Bone marrow (tissue), 2 donors: Measurements from ENCODE around the gene DGKG.

ENCODE experiments used
- DNase-seq, 2 donors: peaks; one replicate each; lab custom pipeline; 2025; lab: John Stamatoyannopoulos, UW

The DGKG gene

DNA sequence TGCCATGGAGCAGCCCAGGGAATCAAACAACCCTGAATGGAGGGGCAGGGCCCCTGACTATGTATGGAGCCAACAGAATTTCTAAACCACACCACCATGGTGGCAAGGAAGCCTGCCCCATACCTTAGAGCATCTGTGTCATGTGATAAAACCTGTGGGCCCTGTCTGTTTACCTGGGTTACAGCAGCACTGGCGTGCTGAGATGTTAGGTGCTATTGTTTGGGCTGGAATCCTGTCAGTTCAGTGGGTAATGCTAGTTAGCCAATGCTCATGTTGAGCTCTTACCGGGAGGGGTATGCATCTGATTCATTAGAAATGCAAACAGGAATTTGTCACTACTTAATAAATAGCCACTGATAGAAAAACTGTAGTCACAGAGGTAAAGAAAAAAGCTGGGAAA is 189.7 kb downstream of the DGKG start:
- no peak for DNase-seq

DNA sequence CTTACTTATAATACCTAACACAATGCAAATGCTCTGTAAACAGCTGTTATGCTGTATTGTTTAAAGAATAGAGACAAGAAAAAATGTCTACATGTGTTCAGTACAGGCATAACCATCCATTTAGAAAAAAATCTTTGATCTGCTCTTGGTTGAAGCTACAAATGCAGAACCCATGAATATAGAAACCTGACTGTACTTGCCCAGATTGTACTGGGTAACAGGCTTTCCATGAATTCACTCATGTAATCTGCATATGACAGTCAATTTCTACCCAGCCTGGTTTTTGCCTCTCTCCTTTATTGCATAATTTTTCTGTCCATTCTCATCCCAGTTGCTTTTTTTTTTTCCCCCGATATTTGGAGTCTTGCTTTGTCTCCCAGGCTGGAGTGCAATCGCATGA is 190.5 kb downstream of the DGKG start:
- no peak for DNase-seq

GRCh38 chr3:186170516-186170915 is 191.5 kb downstream of the DGKG start:
- DNase-seq: no peak

- no peak for DNase-seq
These were observed 192.7 kb downstream of the DGKG start for GRCh38 chr3:186169379-186169778.

DNA sequence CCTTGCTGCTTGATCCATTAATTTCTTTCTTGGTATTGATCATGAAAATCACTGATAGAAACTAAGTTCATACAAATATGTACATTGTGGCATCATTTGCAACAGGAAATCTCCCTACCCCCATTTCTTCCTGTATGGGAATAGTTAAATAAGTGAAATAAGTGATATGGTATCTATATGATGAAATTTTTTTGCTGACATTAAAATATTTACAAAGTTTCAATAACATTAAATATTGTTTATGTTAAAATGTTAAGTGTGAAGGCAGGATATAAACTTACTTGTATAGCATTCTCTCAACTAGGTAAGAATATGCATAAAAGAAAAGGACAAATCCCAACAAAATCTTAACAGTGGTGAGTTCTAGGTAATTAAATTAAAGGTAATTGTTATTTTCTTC is 193.1 kb downstream of the DGKG start:
- no peak for DNase-seq

DNA sequence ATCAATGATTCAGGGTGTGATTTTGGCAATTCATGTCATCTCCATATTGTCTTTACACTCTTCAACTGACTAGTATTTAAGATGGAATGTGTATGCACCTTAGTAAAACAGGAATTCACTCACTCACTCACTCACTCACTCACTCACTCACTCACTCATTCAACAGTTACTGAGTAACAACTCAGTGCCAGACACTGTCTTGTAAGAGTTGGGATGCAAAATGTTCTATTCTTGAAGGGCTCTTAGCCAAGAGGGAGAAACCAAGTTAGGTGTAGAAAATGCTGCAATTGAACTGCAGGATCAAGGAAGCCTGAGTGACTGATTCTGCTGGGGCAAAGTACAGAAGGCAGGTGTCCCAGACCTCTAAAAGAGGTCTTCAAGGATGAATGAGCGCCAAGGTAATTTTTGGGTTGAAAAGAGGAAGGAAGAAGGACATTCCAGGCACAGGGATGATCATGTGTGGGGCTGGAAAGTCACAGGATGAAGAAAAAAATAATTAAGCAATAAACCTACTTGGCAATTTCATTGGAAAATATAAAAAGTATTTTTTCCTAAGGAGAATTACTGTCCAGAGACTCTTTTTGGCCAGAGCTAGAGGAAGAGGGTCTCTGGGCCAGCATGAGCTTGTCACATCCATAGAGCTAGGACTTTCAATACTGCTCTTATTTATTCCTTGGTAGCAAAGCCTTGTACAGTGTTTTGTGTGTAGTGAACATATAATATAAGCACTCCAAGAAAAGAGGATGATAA is 194.2 kb downstream of the DGKG start:
- no peak for DNase-seq

DNA sequence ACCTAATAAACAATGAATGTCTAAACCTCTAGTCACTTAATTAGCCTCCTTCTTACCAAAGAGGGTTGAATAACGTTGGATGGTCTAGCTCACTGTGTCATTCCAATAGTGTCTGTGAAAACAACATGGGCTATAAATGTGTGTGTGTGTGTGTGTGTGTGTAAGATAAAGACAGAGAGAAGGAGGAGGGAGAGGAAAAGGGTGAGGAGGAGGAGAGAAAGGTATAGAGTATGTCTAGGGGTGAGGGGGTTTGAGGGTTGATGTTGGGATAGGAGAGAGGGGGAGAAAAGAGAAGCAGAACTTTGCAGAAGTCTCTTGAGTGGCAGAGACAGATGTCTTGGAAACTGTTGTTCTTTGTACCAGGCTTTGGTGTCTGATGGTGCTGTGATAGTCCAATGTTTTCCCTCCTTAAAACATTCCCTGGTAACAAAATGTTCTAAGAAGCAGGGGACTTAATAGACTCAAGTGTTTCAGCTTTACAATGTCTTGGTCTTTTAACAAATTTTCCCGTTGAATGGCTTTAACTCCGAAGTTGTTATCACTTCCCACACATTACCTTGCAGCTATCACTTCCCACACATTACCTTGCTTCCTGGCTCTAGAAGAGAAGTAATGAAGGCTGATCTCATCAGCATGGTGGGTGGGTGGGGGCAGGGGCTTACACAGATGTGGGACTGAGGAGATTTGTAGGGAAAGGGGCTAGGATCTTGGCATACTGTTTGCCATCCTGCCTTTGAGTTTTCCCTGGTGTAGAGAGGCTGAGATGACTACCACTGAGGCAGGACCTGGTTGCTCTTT is 195.3 kb downstream of the DGKG start:
- DNase-seq: no peak

DNA sequence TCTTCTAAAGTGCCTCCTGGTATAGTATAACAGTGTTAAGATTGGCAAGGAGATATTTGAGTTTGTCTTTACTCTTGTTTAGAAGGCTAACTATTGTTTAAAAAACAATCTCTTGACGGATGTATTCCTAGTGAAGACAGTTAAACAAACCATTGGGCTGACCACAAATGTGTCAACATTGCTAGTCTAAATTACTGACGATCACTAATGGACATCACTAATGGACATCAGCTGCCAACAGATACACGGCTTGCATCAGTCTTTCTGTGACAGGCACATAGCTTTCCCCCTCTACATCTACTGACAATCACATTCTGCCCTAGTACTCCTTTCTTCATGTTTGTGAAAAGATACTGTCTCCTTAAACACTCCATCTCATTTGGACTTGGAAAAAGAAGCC is 196.0 kb downstream of the DGKG start:
- DNase-seq: no peak

DNA sequence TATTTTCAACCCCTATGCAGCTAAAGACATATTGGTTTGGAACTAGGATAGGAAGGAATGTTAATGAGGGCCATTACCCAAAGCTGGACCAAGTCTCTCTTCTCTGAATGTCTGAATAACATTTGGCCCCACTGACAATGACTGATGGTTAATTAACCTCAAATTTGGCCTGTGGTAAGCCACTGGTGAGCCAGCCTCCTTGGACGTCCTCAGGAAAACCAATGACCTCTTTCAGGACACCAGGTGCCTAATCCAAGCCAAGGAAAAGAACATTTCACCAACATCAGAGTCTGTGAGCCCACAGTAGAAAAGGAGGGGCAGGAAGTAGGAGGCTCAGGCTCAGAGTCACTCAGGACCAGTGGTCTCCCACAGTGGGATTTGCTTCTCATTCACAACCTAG is 196.7 kb downstream of the DGKG start:
- DNase-seq: no peak

DNA sequence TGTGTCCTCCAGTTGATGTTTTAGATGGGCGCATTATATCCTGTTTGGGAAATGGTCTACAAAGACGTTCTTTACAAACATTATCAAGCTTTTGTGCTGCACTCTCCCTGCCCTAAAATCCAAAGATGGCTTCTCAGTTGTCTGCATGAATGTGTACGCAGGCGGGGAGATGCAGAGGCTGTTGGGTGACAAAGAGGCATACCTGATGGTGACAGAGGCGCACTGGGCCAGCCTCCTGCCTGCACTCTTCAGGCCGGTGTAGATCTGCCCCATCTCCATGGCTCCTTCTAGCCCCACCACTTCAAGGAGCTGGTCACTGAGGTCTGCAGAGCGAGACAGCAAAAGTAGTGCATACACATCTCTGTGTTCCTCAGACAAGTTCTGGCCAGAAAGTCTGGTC is 197.3 kb downstream of the DGKG start:
- DNase-seq: no peak

DNA sequence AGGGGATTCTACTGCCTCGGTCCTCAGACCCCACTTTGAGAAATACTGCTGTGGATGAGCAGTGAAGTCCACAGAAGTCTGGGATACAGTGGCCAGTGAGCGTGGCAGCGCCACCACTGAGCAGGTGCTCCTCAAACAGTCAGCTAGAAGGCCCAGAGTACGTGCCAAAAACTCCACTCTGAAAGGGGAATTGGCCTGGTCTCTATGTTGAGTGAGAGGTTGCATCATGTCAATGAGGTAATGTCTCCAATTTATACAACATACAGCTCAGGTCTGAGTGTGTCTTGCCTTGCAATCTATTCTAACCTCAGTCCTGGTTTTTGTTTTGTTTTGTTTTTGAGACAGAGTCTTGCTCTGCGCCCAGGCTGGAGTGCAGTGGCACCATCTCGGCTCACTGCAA is 199.8 kb downstream of the DGKG start:
- no peak for DNase-seq

DNA sequence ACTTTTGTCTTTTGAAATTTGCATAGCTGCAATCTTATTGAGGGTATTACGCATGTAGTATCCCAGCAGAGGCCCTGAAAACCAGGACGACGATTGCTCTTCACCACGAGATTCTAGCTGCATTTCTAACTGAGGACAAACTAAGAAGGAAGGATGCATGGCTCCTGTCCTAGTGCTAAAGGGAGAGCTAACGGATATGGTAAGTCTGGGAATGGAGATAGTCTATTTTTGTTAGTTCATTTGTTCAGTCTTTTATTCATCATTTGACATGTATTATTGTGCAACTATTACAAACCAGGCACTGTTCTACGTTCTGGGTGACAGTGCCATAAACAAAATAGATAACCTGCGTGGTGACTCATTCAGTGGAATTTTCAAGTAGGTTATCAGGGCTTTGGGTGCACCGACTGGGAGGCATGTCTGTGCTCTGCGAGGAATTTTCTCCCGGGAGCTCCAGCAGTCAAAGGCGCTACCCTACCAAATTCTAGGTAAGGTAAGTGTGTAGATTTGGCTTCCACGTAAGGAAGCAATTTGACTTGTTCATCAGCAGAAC is 201.3 kb downstream of the DGKG start:
- DNase-seq: no peak

DNA sequence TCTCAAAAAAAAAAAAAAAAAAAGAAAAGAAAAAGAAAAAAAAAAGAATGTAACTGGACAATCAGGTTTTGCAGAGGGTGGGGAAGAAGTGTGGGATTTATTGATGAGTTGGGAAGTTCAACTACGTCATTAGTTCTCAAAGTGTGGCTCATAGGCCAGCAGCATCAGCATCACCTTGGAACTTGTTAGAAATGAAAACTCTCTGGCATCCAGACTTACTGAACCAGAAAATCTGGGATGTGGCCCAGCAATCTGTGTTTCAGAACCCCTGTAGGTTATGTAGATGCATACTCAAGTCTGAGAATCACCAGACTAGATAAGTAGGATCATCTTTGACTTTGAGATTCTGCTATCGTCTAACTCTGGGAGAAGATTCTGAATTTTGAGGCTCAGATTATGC is 207.4 kb downstream of the DGKG start:
- no peak for DNase-seq

- peak in 1 of 2 donors; percentile 75 for DNase-seq
These were observed 209.1 kb downstream of the DGKG start for GRCh38 chr3:186152889-186153292.

DNA sequence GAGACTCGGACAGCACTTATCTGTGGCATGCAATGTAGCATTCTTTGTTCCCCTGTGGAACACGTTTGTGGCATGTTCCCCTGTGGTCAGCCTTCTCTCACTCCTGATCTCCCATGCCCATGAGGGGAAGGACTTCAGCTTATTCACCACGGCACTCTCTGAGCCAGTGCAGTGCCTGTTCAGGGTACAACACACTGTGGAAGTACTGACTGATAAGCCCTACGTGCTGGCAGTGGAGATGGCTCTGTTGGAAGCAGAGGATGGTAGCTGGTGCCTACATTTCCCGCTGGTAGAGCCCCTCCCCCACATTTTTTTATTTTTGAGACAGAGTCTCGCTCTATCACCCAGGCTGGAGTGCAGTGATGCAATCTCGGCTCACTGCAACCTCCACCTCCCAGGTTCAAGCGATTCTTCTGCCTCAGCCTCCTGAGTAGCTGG is 209.7 kb downstream of the DGKG start:
- DNase-seq: no peak

DNA sequence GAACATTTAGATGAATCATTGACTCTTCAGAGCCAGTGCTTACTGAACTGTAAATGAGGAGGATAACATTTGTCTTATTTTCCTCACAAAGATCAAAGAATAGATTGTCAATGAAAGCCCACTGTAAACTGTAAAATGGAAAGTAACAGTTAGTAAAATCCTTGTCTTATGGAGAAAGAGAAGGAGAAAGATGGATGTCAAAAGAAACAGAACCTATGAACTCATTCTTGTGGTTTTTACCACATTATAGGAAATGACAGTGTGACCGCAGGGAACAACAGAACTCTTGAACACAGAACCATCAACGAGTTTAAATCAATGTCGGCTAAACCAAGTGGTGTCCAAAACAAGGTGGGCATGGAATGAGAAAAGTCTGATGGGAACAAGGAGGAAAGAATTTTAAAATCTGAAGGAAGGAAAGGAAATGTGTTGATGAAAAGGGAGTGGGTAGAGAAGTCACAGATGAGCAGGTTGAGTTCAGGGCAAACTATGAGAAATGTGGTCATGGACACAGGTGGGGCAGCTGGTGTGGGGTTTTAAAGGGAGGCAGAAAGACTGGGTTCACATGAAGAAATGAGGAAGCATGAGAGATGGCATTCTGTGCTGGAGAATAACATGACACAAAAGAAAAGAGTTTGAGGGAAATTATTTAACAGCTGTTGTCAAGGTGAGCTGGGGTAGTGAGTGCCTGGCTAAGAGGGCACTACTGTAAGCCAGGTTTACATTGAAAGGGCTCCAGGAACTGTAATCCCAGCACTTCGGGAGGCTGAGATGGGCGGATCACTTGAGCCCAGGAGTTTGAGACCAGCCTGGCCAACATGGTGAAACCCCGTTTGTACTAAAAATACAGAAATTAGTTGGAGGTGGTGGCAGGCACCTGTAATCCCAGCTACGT is 210.7 kb downstream of the DGKG start:
- DNase-seq: no peak

GRCh38 chr3:186150041-186150830 is 211.8 kb downstream of the DGKG start:
- DNase-seq: no peak

DNA sequence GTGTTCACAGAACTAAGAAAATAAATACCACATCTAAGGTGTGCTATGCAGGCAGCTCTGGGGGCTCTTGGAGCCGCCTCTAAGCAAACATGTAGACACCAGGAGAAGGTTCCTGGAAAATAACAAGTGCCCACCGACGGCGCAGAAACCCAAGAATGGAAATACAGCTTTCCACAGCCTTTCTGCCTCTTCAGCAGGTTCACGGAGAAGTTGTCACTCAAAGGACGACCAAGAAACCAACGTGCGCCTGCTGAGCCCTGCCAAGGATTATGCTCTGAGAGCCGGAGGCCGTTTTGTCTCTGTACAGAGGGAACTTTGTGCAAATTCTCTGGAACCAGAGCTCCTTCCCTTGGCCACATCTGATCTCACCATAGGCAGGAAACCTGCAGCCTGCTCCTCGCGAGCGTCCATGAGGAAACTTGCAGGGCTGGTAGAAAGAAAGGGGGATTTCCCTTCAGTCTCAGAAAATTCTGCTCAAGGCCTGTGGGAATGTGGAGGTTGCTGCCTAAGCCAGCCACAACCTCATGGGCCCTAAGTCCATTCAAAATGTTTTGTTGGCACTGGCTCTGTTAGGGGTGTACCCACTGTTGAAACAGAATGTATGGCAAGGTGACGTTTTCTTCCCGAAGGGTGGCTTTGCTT is 212.6 kb downstream of the DGKG start:
- no peak for DNase-seq

GRCh38 chr3:186144257-186144656 is 217.8 kb downstream of the DGKG start:
- DNase-seq: no peak

DNA sequence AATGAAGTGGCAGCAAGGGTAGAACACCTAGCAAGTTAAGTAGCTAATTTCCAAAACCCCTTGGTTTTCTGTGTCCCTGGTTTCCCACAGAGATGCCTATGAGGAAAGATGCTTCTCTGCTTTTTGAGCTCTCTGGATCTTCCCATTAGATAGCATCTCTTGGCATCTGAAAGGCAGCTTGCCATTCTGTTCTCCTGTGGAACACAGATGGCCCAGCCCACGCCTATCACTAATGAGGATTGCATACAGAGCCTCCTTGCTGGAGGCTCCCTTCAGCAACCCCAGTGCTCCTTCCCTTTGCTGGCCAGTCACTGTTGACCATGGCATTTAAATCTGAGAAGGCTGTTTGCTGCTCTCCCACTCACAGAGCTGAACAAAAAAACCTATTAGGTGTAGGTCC is 218.8 kb downstream of the DGKG start:
- no peak for DNase-seq

- DNase-seq: no peak
These were observed 219.6 kb downstream of the DGKG start for GRCh38 chr3:186142393-186142932.
